MCF 10A (cell line): ENCODE results near the gene AJM1. TPM values are rescaled to one million over a fixed set of nuclear protein-coding genes. Genes with fewer than 3 reads are reported as not detected.

ENCODE experiments used
- BruUV-seq: library from RNA; stranded (reverse); fragments of 400-500 nt; replicated peaks from 2 replicates; lab custom pipeline; 2021; lab: Mats Ljungman, UMichigan
- CTCF ChIA-PET: fragments of 300-600 bp; sonication (Branson Sonifier 250); formaldehyde crosslinking; extraction: SDS; loops from one replicate; lab custom pipeline; 2021; ENCODE audit warnings: antibody characterized with exemption, inconsistent platforms; lab: Yijun Ruan, JAX
- POLR2A ChIA-PET: fragments of 300-600, 350-650 bp; sonication (Branson Sonifier 250); formaldehyde crosslinking; extraction: SDS; loops from one replicate; lab custom pipeline; 2020; ENCODE audit warnings: antibody characterized with exemption, inconsistent platforms; lab: Yijun Ruan, JAX
- DNase-seq: peaks from one replicate; pipeline ENCODE4 v3.0.0-alpha.2; 2018; ENCODE audit not compliant: unreplicated experiment
- H3K27ac Mint-ChIP-seq: one replicate; pipeline ENCODE4 v1.8.0; 2022; ENCODE audit warnings: mild to moderate bottlenecking, low read depth, mixed read lengths; ENCODE audit not compliant: unreplicated experiment
- H3K27me3 Mint-ChIP-seq: one replicate; pipeline ENCODE4 v1.8.0; 2022; ENCODE audit warnings: mixed read lengths; ENCODE audit not compliant: insufficient read depth, unreplicated experiment
- H3K36me3 Mint-ChIP-seq: one replicate; pipeline ENCODE4 v1.8.0; 2022; ENCODE audit warnings: mild to moderate bottlenecking, moderate library complexity, mixed read lengths; ENCODE audit not compliant: insufficient read depth, unreplicated experiment
- H3K4me1 Mint-ChIP-seq: one replicate; pipeline ENCODE4 v1.8.0; 2022; ENCODE audit warnings: mixed read lengths; ENCODE audit not compliant: insufficient read depth, unreplicated experiment
- H3K4me3 Mint-ChIP-seq: one replicate; pipeline ENCODE4 v1.8.0; 2022; ENCODE audit warnings: mild to moderate bottlenecking, moderate library complexity, mixed read lengths; ENCODE audit not compliant: unreplicated experiment
- H3K9me3 Mint-ChIP-seq: one replicate; pipeline ENCODE4 v1.8.0; 2022; ENCODE audit warnings: mixed read lengths; ENCODE audit not compliant: unreplicated experiment
- CTCF ChIP-seq: fragments of 200-600 bp; IDR thresholded peaks from one replicate; pipeline ENCODE4 v1.8.0; 2022; ENCODE audit warnings: antibody characterized with exemption, mild to moderate bottlenecking; ENCODE audit not compliant: unreplicated experiment
- intact Hi-C: fragments of 100-400 bp; cut with micrococcal nuclease; formaldehyde crosslinking; loops from 2 replicates; pipeline ENCODE4 v1.14.1; 2022
- total RNA-seq: library from RNA; stranded (reverse); gene quantifications from 2 replicates; pipeline ENCODE4 v1.2.3, GENCODE V29; 2022

Gene AJM1
- total RNA-seq, 1 experiment from 2014 or later = 5.7 TPM

GRCh38 chr9:136826703-136827582, 15.3 kb upstream of the AJM1 start:
- POLR2A ChIA-PET = interaction anchor here (0.8 kb wide), 1 partner anchor 23 kb away, joined by 3 read pairs; no protein-coding TSS in a partner anchor
- H3K4me3 Mint-ChIP-seq = no peak overlapping the region
- intact Hi-C loops = no loop called here
- TF ChIP-seq CTCF = no peak
- H3K36me3 Mint-ChIP-seq = peaks cover 63% of the 10 kb centered on the region
- H3K4me1 Mint-ChIP-seq = no peaks in the 10 kb centered on the region
- no peaks in the 10 kb centered on the region for H3K9me3 Mint-ChIP-seq
- no peak for DNase-seq
- no peaks in the 10 kb centered on the region for H3K27me3 Mint-ChIP-seq
- H3K27ac Mint-ChIP-seq = no peak overlapping the region
- CTCF ChIA-PET = interaction anchor here (0.6 to 1.8 kb wide), 2 partner anchors 11 to 18 kb away, joined by 3 to 6 read pairs; no protein-coding TSS in a partner anchor
- no TSS peak for BruUV-seq

- Mint-ChIP-seq H3K4me1 (no peaks in the 10 kb centered on the region), H3K27me3 (no peaks in the 10 kb centered on the region), H3K36me3 (peaks cover 61% of the 10 kb centered on the region), H3K9me3 (no peaks in the 10 kb centered on the region), H3K27ac (no peak overlapping the region), H3K4me3 (no peak overlapping the region)
- no TSS peak for BruUV-seq
- intact Hi-C loops = no loop called here
- no peak for DNase-seq
- ChIA-PET CTCF (interaction anchor here (1.8 kb wide), 1 partner anchor 12 kb away, joined by 6 read pairs; no protein-coding TSS in a partner anchor), POLR2A (interaction anchor here (0.8 kb wide), 1 partner anchor 23 kb away, joined by 3 read pairs; no protein-coding TSS in a partner anchor)
- no peak for TF ChIP-seq CTCF
Measured at GRCh38 chr9:136827794-136828473, 14.3 kb upstream of the AJM1 start.

GRCh38 chr9:136828474-136829140, 13.7 kb upstream of the AJM1 start:
- H3K36me3 Mint-ChIP-seq = peaks cover 54% of the 10 kb centered on the region
- intact Hi-C loops = no loop called here
- no peaks in the 10 kb centered on the region for H3K9me3 Mint-ChIP-seq
- BruUV-seq = no TSS peak
- POLR2A ChIA-PET = no interaction called here
- H3K4me3 Mint-ChIP-seq = no peak overlapping the region
- no peak overlapping the region for H3K27ac Mint-ChIP-seq
- H3K4me1 Mint-ChIP-seq = no peaks in the 10 kb centered on the region
- no peak for TF ChIP-seq CTCF
- no peaks in the 10 kb centered on the region for H3K27me3 Mint-ChIP-seq
- DNase-seq = no peak
- CTCF ChIA-PET = interaction anchor here (1.3 kb wide), 1 partner anchor 12 kb away, joined by 3 read pairs; no protein-coding TSS in a partner anchor
